HEK293T (cell line): Measurements from ENCODE around the gene USP10.

Experiments used
- ARNT ChIP-seq: fragments of 450-650 bp; IDR thresholded peaks from 2 replicates; pipeline ENCODE4 v1.6.1; 2017; ENCODE audit warnings: mild to moderate bottlenecking
- BHLHE40 ChIP-seq: fragments of 450-650 bp; IDR thresholded peaks from 2 replicates; pipeline ENCODE4 v1.6.1; 2016; ENCODE audit warnings: mild to moderate bottlenecking, moderate library complexity, borderline replicate concordance
- ELF4 ChIP-seq: fragments of 450-650 bp; IDR thresholded peaks from 2 replicates; pipeline ENCODE4 v1.6.1; 2017; ENCODE audit warnings: antibody characterized with exemption
- FOXA1 ChIP-seq: fragments of 450-650 bp; IDR thresholded peaks from 2 replicates; pipeline ENCODE4 v1.6.1; 2016; ENCODE audit warnings: mild to moderate bottlenecking
- FOXK2 ChIP-seq: fragments of 450-650 bp; IDR thresholded peaks from 2 replicates; pipeline ENCODE4 v1.6.1; 2016; ENCODE audit warnings: mild to moderate bottlenecking
- FOXM1 ChIP-seq: fragments of 450-650 bp; IDR thresholded peaks from 2 replicates; pipeline ENCODE4 v1.6.1; 2017; ENCODE audit warnings: mild to moderate bottlenecking, borderline replicate concordance
- L3MBTL2 ChIP-seq: fragments of 450-650 bp; conservative IDR thresholded peaks from 2 replicates; pipeline ENCODE4 v1.6.1; 2016; ENCODE audit warnings: mild to moderate bottlenecking
- LEF1 ChIP-seq: fragments of 450-650 bp; IDR thresholded peaks from 2 replicates; pipeline ENCODE4 v1.6.1; 2017; ENCODE audit warnings: mild to moderate bottlenecking, borderline replicate concordance
- NFRKB ChIP-seq: fragments of 450-650 bp; IDR thresholded peaks from 2 replicates; pipeline ENCODE4 v1.6.1; 2016; ENCODE audit warnings: mild to moderate bottlenecking, moderate library complexity
- SP1 ChIP-seq: fragments of 450-650 bp; IDR thresholded peaks from 2 replicates; pipeline ENCODE4 v1.6.1; 2017

GRCh38 chr16:84769416-84769815 is 69.6 kb downstream of the USP10 start:
- TF ChIP-seq ELF4 (no peak), SP1 (no peak), LEF1 (no peak), FOXM1 (no peak), FOXA1 (no peak), ARNT (no peak), BHLHE40 (no peak), L3MBTL2 (no peak), NFRKB (no peak), FOXK2 (no peak)
